ENCODE measurements around the gene B4GALNT1. TPM values are rescaled to one million over a fixed set of nuclear protein-coding genes. Genes with fewer than 3 reads are reported as not detected.
"Not testable (repeated sequence)": the region's sequence is repeated elsewhere in the genome, so short reads cannot be mapped to it uniquely, and the experiment has no call there.

The B4GALNT1 gene
- polyA plus RNA-seq, 1 donor from 2014 or later = 99.9 TPM

DNA sequence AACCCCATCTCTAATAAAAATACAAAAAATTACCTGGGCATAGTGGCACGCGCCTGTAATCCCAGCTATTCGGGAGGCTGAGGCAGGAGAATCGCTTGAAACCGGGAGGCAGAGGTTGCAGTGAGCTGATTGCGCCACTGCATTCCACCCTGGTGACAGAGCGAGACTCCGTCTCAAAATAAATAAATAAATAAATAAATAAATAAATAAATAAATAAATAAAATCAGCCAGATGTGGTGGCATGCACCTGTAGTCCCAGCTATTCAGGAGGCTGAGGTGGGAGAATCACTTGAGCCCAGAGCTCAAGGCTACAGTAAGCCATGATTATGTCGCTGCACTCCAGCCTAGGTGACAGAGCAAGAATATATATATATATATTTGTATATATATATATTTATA lies 44.9 kb upstream of the B4GALNT1 start:
- H3K4me3 ChIP-seq (ENCODE audit: low read length); H3K4me2 ChIP-seq (ENCODE audit: low read length); H2AFZ ChIP-seq (ENCODE audit: low read depth, low read length): not testable (repeated sequence)

DNA sequence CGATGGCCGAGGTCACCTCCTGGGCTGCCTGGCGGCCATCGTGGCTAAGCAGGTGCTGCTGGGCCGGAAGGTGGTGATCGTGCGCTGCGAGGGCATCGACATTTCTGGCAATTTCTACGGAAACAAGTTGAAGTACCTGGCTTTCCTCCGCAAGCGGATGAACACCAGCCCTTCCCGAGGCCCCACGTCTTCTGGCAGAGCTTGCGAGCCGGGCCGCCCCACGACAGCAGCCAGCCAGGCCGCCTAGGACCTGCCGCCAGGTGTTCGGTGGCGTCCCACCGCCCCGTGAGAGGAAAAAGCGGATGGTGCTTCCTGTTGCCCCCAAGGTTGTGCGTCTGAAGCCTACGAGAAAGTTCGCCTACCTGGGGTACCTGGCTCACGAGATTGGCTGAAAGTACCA lies 41.7 kb upstream of the B4GALNT1 start:
- no peak overlapping the region for H2AFZ ChIP-seq (ENCODE audit: low read depth, low read length)

More for the DNA sequence above, 44.9 kb upstream of the B4GALNT1 start:
- not testable (repeated sequence) for H3K9ac ChIP-seq (ENCODE audit: low read length); H3K9me2 ChIP-seq (ENCODE audit: insufficient read depth, low read length); H3K27ac ChIP-seq (ENCODE audit: low read length); H3K9me3 ChIP-seq (ENCODE audit: low read length); H3F3A ChIP-seq (ENCODE audit: insufficient read depth, low read length, poor library complexity, severe bottlenecking); H3K27me3 ChIP-seq (ENCODE audit: insufficient read depth, low read depth, low read length); H3K36me3 ChIP-seq (ENCODE audit: insufficient read depth, low read length); H3K79me2 ChIP-seq (replicated peaks; ENCODE audit: insufficient read depth, low read length); H4K20me1 ChIP-seq (ENCODE audit: insufficient read depth)

DNA sequence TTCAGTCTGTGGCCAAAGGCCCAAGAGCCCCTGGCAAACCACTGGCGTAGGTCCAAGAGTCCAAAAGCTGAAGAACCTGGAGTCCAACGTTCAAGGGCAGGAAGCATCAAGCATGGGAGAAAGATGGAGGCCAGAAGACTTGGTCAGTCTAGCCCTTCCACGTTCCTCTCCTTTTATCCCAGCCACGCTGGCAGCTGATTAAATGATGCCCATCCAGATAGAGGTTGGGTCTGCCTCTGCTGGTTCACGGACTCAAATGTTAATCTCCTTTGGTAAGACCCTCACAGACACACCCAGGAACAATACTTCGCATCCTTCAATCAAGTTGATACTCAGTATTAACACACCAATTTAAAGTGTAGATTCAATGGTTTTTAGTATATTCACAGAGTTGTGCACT lies 39.8 kb upstream of the B4GALNT1 start:
- Histone ChIP-seq H3K4me2 (ENCODE audit: low read length) (no peak overlapping the region), H4K20me1 (ENCODE audit: insufficient read depth) (no peaks in the 10 kb centered on the region), H3K9me2 (ENCODE audit: insufficient read depth, low read length) (no peaks in the 10 kb centered on the region), H2AFZ (ENCODE audit: low read depth, low read length) (no peak overlapping the region), H3K9me3 (ENCODE audit: low read length) (no peaks in the 10 kb centered on the region), H3K27ac (ENCODE audit: low read length) (no peak overlapping the region), H3K9ac (ENCODE audit: low read length) (no peak overlapping the region), H3K36me3 (ENCODE audit: insufficient read depth, low read length) (no peaks in the 10 kb centered on the region), H3F3A (ENCODE audit: insufficient read depth, low read length, poor library complexity, severe bottlenecking) (no peaks in the 10 kb centered on the region), H3K4me3 (ENCODE audit: low read length) (no peak overlapping the region), H3K79me2 (replicated peaks; ENCODE audit: insufficient read depth, low read length) (no peaks in the 10 kb centered on the region), H3K27me3 (ENCODE audit: insufficient read depth, low read depth, low read length) (no peaks in the 10 kb centered on the region)
- no peak for TF ChIP-seq POLR2AphosphoS5 (IDR thresholded peaks at IDR 0.05)
- no peak for TF ChIP-seq TAF1 (IDR thresholded peaks at IDR 0.05; ENCODE audit: low read depth)

More for the DNA sequence above, 41.7 kb upstream of the B4GALNT1 start:
- H3K4me2 ChIP-seq (ENCODE audit: low read length) = no peak overlapping the region
- no peaks in the 10 kb centered on the region for H3K27me3 ChIP-seq (ENCODE audit: insufficient read depth, low read depth, low read length)
- H3K9me2 ChIP-seq (ENCODE audit: insufficient read depth, low read length) = no peaks in the 10 kb centered on the region
- H3F3A ChIP-seq (ENCODE audit: insufficient read depth, low read length, poor library complexity, severe bottlenecking) = no peaks in the 10 kb centered on the region
- TF ChIP-seq, protein P1, sequence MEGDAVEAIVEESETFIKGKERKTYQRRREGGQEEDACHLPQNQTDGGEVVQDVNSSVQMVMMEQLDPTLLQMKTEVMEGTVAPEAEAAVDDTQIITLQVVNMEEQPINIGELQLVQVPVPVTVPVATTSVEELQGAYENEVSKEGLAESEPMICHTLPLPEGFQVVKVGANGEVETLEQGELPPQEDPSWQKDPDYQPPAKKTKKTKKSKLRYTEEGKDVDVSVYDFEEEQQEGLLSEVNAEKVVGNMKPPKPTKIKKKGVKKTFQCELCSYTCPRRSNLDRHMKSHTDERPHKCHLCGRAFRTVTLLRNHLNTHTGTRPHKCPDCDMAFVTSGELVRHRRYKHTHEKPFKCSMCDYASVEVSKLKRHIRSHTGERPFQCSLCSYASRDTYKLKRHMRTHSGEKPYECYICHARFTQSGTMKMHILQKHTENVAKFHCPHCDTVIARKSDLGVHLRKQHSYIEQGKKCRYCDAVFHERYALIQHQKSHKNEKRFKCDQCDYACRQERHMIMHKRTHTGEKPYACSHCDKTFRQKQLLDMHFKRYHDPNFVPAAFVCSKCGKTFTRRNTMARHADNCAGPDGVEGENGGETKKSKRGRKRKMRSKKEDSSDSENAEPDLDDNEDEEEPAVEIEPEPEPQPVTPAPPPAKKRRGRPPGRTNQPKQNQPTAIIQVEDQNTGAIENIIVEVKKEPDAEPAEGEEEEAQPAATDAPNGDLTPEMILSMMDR (IDR thresholded peaks at IDR 0.05; ENCODE audit: poor library complexity, severe bottlenecking) = no peak
- TF ChIP-seq POLR2AphosphoS5 (IDR thresholded peaks at IDR 0.05) (no peak), EP300 (conservative IDR thresholded peaks at IDR 0.05; ENCODE audit: poor library complexity, severe bottlenecking) (no peak), TAF1 (IDR thresholded peaks at IDR 0.05; ENCODE audit: low read depth) (no peak), EZH2 (IDR thresholded peaks at IDR 0.05; ENCODE audit: borderline replicate concordance, insufficient read depth, low read length, poor library complexity, severe bottlenecking) (no peak), MXI1 (conservative IDR thresholded peaks at IDR 0.05; ENCODE audit: poor library complexity, severe bottlenecking) (no peak), RAD21 (conservative IDR thresholded peaks at IDR 0.05) (no peak), SMC3 (conservative IDR thresholded peaks at IDR 0.05; ENCODE audit: poor library complexity) (no peak)
- TF ChIP-seq, protein P2, sequence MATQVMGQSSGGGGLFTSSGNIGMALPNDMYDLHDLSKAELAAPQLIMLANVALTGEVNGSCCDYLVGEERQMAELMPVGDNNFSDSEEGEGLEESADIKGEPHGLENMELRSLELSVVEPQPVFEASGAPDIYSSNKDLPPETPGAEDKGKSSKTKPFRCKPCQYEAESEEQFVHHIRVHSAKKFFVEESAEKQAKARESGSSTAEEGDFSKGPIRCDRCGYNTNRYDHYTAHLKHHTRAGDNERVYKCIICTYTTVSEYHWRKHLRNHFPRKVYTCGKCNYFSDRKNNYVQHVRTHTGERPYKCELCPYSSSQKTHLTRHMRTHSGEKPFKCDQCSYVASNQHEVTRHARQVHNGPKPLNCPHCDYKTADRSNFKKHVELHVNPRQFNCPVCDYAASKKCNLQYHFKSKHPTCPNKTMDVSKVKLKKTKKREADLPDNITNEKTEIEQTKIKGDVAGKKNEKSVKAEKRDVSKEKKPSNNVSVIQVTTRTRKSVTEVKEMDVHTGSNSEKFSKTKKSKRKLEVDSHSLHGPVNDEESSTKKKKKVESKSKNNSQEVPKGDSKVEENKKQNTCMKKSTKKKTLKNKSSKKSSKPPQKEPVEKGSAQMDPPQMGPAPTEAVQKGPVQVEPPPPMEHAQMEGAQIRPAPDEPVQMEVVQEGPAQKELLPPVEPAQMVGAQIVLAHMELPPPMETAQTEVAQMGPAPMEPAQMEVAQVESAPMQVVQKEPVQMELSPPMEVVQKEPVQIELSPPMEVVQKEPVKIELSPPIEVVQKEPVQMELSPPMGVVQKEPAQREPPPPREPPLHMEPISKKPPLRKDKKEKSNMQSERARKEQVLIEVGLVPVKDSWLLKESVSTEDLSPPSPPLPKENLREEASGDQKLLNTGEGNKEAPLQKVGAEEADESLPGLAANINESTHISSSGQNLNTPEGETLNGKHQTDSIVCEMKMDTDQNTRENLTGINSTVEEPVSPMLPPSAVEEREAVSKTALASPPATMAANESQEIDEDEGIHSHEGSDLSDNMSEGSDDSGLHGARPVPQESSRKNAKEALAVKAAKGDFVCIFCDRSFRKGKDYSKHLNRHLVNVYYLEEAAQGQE (IDR thresholded peaks at IDR 0.05; ENCODE audit: borderline replicate concordance) = no peak
- H3K9me3 ChIP-seq (ENCODE audit: low read length) = no peaks in the 10 kb centered on the region
- H3K9ac ChIP-seq (ENCODE audit: low read length) = no peak overlapping the region
- no peaks in the 10 kb centered on the region for H3K79me2 ChIP-seq (replicated peaks; ENCODE audit: insufficient read depth, low read length)
- H3K27ac ChIP-seq (ENCODE audit: low read length) = no peak overlapping the region
- H3K36me3 ChIP-seq (ENCODE audit: insufficient read depth, low read length) = no peaks in the 10 kb centered on the region
- H4K20me1 ChIP-seq (ENCODE audit: insufficient read depth) = no peaks in the 10 kb centered on the region
- no peak overlapping the region for H3K4me3 ChIP-seq (ENCODE audit: low read length)

DNA sequence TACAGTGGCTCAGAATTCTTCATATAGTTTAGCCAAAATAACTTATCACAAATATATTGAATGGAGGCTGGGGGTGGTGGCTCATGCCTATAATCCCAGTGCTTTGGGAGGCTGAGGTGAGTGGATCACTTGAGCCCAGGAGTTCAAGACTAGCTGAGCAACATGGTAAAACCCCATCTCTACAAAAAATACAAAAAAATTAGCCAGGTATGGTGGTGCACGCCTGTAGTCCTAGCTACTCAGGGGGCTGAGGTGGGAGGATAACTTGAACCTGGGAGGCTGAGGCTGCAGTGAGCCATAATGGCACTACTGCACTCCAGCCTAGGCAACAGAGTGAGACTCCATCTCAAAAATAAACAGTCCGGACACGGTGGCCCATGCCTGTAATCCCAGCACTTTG lies 38.8 kb upstream of the B4GALNT1 start:
- H3K27ac ChIP-seq (ENCODE audit: low read length); H2AFZ ChIP-seq (ENCODE audit: low read depth, low read length); H3K9me3 ChIP-seq (ENCODE audit: low read length); H3K9ac ChIP-seq (ENCODE audit: low read length); H3F3A ChIP-seq (ENCODE audit: insufficient read depth, low read length, poor library complexity, severe bottlenecking); H3K36me3 ChIP-seq (ENCODE audit: insufficient read depth, low read length); H4K20me1 ChIP-seq (ENCODE audit: insufficient read depth); H3K79me2 ChIP-seq (replicated peaks; ENCODE audit: insufficient read depth, low read length); H3K27me3 ChIP-seq (ENCODE audit: insufficient read depth, low read depth, low read length); H3K4me3 ChIP-seq (ENCODE audit: low read length); H3K9me2 ChIP-seq (ENCODE audit: insufficient read depth, low read length); H3K4me2 ChIP-seq (ENCODE audit: low read length): not testable (repeated sequence)

DNA sequence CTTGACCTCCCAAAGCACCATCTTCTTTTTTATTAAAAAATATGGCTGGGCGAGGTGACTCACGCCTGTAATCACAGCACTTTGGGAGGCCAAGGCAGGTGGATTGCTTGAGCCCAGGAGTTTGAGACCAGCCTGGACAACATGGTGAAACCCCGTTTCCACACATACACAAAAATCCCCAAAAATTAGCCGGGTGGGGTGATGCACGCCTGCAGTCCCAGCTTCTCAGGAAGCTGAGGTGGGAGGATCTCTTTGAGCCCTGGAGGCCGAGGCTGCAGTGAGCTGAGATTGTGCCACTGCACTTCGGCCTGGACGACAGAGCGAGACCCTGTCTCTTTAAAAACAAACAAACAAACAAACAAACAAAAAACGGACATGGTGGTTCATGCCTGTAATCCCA lies 36.7 kb upstream of the B4GALNT1 start:
- not testable (repeated sequence) for H2AFZ ChIP-seq (ENCODE audit: low read depth, low read length); H3K79me2 ChIP-seq (replicated peaks; ENCODE audit: insufficient read depth, low read length); H3K4me3 ChIP-seq (ENCODE audit: low read length); H3F3A ChIP-seq (ENCODE audit: insufficient read depth, low read length, poor library complexity, severe bottlenecking); H3K9ac ChIP-seq (ENCODE audit: low read length); H3K9me3 ChIP-seq (ENCODE audit: low read length); H3K36me3 ChIP-seq (ENCODE audit: insufficient read depth, low read length); H3K4me2 ChIP-seq (ENCODE audit: low read length); H3K27ac ChIP-seq (ENCODE audit: low read length); H4K20me1 ChIP-seq (ENCODE audit: insufficient read depth); H3K9me2 ChIP-seq (ENCODE audit: insufficient read depth, low read length); H3K27me3 ChIP-seq (ENCODE audit: insufficient read depth, low read depth, low read length)

Data from neural cell (in vitro differentiated cells).